Effector CD4-positive, alpha-beta T cell (primary cell): ENCODE data around the gene INPP5D.
"Not testable (repeated sequence)": the region's sequence is repeated elsewhere in the genome, so short reads cannot be mapped to it uniquely, and the experiment has no call there.

Experiments
- DNase-seq: peaks from one replicate; pipeline ENCODE4 v3.0.0-alpha.2; 2020

The INPP5D gene

GRCh38 chr2:233184669-233185068 lies 124.5 kb downstream of the INPP5D start:
- no peak for DNase-seq

- no peak for DNase-seq
These were observed 125.2 kb downstream of the INPP5D start for GRCh38 chr2:233185330-233185729.

- DNase-seq, result no peak
These were observed 125.8 kb downstream of the INPP5D start for GRCh38 chr2:233185963-233186362.

- no peak for DNase-seq
These were observed 126.7 kb downstream of the INPP5D start for GRCh38 chr2:233186851-233187250.

- DNase-seq, result no peak
These were observed 128.9 kb downstream of the INPP5D start for GRCh38 chr2:233189025-233189424.

GRCh38 chr2:233191016-233191415 lies 130.9 kb downstream of the INPP5D start:
- DNase-seq, result not testable (repeated sequence)

GRCh38 chr2:233193738-233194137 lies 133.6 kb downstream of the INPP5D start:
- no peak for DNase-seq

- DNase-seq, result no peak
These were observed 134.9 kb downstream of the INPP5D start for GRCh38 chr2:233195027-233195426.

GRCh38 chr2:233197022-233197421 lies 136.9 kb downstream of the INPP5D start:
- DNase-seq, result no peak

- no peak for DNase-seq
These were observed 137.9 kb downstream of the INPP5D start for GRCh38 chr2:233198026-233198425.

- DNase-seq, result no peak
These were observed 139.7 kb downstream of the INPP5D start for GRCh38 chr2:233199870-233200269.

- not testable (repeated sequence) for DNase-seq
These were observed 140.6 kb downstream of the INPP5D start for GRCh38 chr2:233200790-233201189.

GRCh38 chr2:233201258-233202013 lies 141.3 kb downstream of the INPP5D start:
- no peak for DNase-seq

- no peak for DNase-seq
These were observed 142.4 kb downstream of the INPP5D start for GRCh38 chr2:233202531-233202944.

GRCh38 chr2:233203060-233203459 lies 142.9 kb downstream of the INPP5D start:
- DNase-seq, result no peak

GRCh38 chr2:233204286-233204936 lies 144.3 kb downstream of the INPP5D start:
- no peak for DNase-seq

GRCh38 chr2:233208382-233209116 lies 148.4 kb downstream of the INPP5D start:
- no peak for DNase-seq

- DNase-seq, result no peak
These were observed 149.0 kb downstream of the INPP5D start for GRCh38 chr2:233209117-233209532.

GRCh38 chr2:233209533-233210171 lies 149.5 kb downstream of the INPP5D start:
- no peak for DNase-seq

- no peak for DNase-seq
These were observed 150.1 kb downstream of the INPP5D start for GRCh38 chr2:233210281-233210680.

- DNase-seq, result no peak
These were observed 150.9 kb downstream of the INPP5D start for GRCh38 chr2:233210843-233211547.

GRCh38 chr2:233211548-233211895 lies 151.4 kb downstream of the INPP5D start:
- no peak for DNase-seq

GRCh38 chr2:233213011-233213410 lies 152.9 kb downstream of the INPP5D start:
- DNase-seq, result no peak
